Glutamatergic neuron (in vitro differentiated cells): ENCODE results near the gene CLTCL1. TPM values are rescaled to one million over a fixed set of nuclear protein-coding genes. Genes with fewer than 3 reads are reported as not detected.

Experiments
- DNase-seq: peaks from one replicate; pipeline ENCODE4 v3.0.0; 2022
- H3K27ac Mint-ChIP-seq: one replicate; pipeline ENCODE4 v1.8.0; 2020; ENCODE audit warnings: mild to moderate bottlenecking, mixed read lengths, inconsistent platforms; ENCODE audit not compliant: unreplicated experiment
- H3K27me3 Mint-ChIP-seq: one replicate; pipeline ENCODE4 v1.8.0; 2020; ENCODE audit warnings: mild to moderate bottlenecking, moderate library complexity, mixed read lengths, inconsistent platforms; ENCODE audit not compliant: unreplicated experiment
- H3K36me3 Mint-ChIP-seq: one replicate; pipeline ENCODE4 v1.8.0; 2020; ENCODE audit warnings: mild to moderate bottlenecking, mixed read lengths, inconsistent platforms; ENCODE audit not compliant: unreplicated experiment
- H3K4me1 Mint-ChIP-seq: one replicate; pipeline ENCODE4 v1.8.0; 2020; ENCODE audit warnings: mild to moderate bottlenecking, low read depth, mixed read lengths, inconsistent platforms; ENCODE audit not compliant: unreplicated experiment
- H3K4me3 Mint-ChIP-seq: one replicate; pipeline ENCODE4 v1.8.0; 2020; ENCODE audit warnings: mild to moderate bottlenecking, mixed read lengths, inconsistent platforms; ENCODE audit not compliant: unreplicated experiment
- H3K9me3 Mint-ChIP-seq: one replicate; pipeline ENCODE4 v1.8.0; 2020; ENCODE audit warnings: mild to moderate bottlenecking, moderate library complexity, mixed read lengths, inconsistent platforms; ENCODE audit not compliant: unreplicated experiment
- CTCF ChIP-seq: fragments of 200-600 bp; sonication (generic); IDR thresholded peaks from one replicate; pipeline ENCODE4 v1.5.0; 2021; ENCODE audit not compliant: partially characterized antibody, unreplicated experiment
- total RNA-seq: library from RNA; stranded (reverse); fragmentation: NEBNext Ultra II Directional; extraction: Animal tissue kit (Norgen Biotek cat#: 25700); gene quantifications from one replicate; pipeline ENCODE4 v1.2.1, GENCODE V29; 2021; ENCODE audit not compliant: unreplicated experiment

Gene CLTCL1
- total RNA-seq, 1 donor from 2014 or later: 11.8 TPM

GRCh38 chr22:19275104-19275503 is 16.4 kb downstream of the CLTCL1 start:
- H3K4me1 Mint-ChIP-seq: no peaks in the 10 kb centered on the region
- no peaks in the 10 kb centered on the region for H3K27me3 Mint-ChIP-seq
- H3K36me3 Mint-ChIP-seq: no peaks in the 10 kb centered on the region
- no peak overlapping the region for H3K4me3 Mint-ChIP-seq
- no peak for DNase-seq
- no peak overlapping the region for H3K27ac Mint-ChIP-seq
- no peak for TF ChIP-seq CTCF
- no peaks in the 10 kb centered on the region for H3K9me3 Mint-ChIP-seq

DNA sequence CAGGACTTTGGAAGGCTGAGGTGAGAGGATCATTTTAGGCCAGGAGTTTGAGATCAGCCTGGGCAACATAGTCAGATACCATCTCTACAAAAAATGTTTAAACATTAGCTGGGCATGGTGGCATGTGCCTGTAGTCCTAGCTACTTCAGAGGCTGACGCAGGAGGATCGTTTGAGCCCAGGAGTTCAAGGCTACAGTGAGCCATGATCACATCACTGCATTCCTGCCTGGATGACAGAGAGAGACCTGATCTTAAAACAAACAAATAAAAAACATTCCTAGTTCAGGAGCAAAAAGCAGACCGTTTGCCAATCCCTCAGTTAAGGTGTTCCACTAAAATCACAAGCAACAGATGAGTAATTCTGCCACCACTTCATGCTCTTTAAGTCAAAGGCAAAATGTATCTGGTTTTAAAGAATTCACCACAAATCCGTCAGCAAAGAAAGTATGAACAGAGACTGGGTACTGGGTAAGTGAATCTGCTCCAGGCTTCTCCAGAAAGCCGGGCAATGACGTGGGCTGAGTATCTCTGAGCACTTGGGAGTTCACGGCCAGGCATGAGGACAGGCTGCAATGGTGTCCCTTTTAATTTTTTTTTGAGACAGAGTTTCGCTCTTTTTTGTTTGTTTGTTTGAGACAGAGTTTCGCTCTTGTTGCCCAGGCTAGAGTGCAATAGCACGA is 19.5 kb downstream of the CLTCL1 start:
- Mint-ChIP-seq H3K36me3 (peaks cover 4% of the 10 kb centered on the region), H3K27ac (no peak overlapping the region), H3K4me1 (no peaks in the 10 kb centered on the region), H3K4me3 (no peak overlapping the region), H3K9me3 (no peaks in the 10 kb centered on the region), H3K27me3 (peaks cover 2% of the 10 kb centered on the region)
- no peak for DNase-seq
- no peak for TF ChIP-seq CTCF

DNA sequence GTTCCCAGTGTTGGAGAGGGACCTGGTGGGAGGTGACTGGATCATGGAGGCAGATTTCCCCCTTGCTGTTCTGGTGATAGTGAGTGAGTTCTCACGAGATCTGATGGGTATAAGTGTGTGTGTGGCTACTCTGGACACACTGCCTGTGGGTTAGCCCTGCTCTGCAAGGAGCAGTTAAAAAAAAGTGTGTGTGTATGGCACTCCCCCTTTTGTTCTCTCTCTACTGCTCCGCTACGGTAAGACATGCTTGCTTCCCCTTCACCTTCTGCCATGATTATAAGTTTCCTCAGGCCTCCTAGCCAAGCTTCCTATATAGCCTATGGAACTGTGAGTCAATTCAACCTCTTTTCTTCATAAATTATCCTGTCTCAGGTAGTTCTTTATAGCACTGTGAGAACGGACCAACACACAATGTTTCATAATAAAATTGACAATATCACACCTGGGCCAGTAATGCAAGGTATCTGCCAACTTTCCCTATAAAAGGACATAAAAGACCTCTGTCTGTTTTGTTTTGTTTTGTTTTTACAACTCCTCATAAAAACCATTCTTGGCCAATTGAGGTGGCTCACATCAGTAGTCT is 20.2 kb downstream of the CLTCL1 start:
- DNase-seq: no peak
- TF ChIP-seq CTCF: no peak
- Mint-ChIP-seq H3K4me1 (no peaks in the 10 kb centered on the region), H3K4me3 (no peak overlapping the region), H3K27me3 (peaks cover 2% of the 10 kb centered on the region), H3K36me3 (peaks cover 8% of the 10 kb centered on the region), H3K27ac (no peak overlapping the region), H3K9me3 (peaks cover 2% of the 10 kb centered on the region)

DNA sequence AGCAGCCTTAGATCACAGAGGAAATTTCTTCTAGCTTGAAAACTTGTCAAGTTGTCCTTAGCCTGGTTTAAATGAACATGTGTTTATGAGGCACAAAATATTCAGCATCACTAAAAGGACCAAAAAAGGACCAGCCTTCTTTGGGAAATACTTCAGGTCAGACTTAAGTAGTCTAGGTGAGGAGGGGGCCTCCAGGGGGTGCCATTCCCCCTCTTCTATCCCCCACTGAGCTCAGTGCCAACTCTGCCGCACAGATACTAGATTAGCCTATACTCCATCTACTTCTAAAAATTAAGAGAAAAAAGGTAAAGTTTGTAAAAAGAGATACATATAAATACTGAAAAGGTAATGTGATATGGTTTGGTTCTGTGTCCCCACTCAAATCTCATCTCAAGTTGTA is 20.6 kb downstream of the CLTCL1 start:
- H3K9me3 Mint-ChIP-seq: peaks cover 2% of the 10 kb centered on the region
- H3K27ac Mint-ChIP-seq: no peak overlapping the region
- no peak overlapping the region for H3K4me3 Mint-ChIP-seq
- DNase-seq: no peak
- H3K4me1 Mint-ChIP-seq: no peaks in the 10 kb centered on the region
- H3K36me3 Mint-ChIP-seq: peaks cover 13% of the 10 kb centered on the region
- peaks cover 2% of the 10 kb centered on the region for H3K27me3 Mint-ChIP-seq
- no peak for TF ChIP-seq CTCF

GRCh38 chr22:19266547-19267086 is 24.9 kb downstream of the CLTCL1 start:
- Mint-ChIP-seq H3K36me3 (peaks cover 13% of the 10 kb centered on the region), H3K4me1 (no peaks in the 10 kb centered on the region), H3K9me3 (peaks cover 2% of the 10 kb centered on the region), H3K4me3 (no peak overlapping the region), H3K27ac (no peak overlapping the region), H3K27me3 (peaks cover 2% of the 10 kb centered on the region)
- TF ChIP-seq CTCF: no peak
- no peak for DNase-seq
